GM12872 (cell line): Measurements from ENCODE around the gene CDC34.

Experiments
- TF ChIP-seq, protein P1 (sequence below): IDR thresholded peaks from 3 replicates; pipeline ENCODE4 v1.5.1; 2011; ENCODE audit warnings: low read depth, mild to moderate bottlenecking, low read length, moderate library complexity; ENCODE audit not compliant: insufficient read depth

The CDC34 gene

DNA sequence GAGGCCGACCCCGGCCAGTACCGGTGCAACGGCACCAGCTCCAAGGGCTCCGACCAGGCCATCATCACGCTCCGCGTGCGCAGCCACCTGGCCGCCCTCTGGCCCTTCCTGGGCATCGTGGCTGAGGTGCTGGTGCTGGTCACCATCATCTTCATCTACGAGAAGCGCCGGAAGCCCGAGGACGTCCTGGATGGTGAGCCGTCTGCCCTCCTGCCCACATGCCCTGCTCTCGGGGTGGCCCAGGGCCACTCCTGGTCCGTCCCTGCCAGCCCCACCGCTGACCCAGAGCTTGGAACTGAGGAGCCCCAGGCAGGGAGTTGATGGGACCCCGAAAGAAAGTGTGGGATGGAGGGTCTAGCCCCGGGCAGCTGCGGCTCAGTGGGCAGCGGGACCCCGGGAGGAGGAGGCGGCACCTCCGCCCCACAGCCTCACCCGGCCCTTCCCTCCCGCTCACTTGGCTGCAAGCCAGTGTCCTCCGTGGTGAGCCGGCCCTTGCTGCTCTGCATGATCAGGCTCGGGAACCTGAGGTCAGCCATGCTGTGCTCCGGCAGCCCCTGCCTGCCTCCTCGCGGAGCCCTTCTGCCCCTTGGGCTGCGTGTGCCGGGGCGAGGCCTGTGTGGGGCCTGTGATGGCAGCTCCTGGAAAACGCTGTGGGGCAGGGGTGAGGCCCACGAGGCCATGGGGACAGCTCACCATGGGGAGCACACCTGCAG, 50.0 kb downstream of the CDC34 start:
- TF ChIP-seq, protein P1, sequence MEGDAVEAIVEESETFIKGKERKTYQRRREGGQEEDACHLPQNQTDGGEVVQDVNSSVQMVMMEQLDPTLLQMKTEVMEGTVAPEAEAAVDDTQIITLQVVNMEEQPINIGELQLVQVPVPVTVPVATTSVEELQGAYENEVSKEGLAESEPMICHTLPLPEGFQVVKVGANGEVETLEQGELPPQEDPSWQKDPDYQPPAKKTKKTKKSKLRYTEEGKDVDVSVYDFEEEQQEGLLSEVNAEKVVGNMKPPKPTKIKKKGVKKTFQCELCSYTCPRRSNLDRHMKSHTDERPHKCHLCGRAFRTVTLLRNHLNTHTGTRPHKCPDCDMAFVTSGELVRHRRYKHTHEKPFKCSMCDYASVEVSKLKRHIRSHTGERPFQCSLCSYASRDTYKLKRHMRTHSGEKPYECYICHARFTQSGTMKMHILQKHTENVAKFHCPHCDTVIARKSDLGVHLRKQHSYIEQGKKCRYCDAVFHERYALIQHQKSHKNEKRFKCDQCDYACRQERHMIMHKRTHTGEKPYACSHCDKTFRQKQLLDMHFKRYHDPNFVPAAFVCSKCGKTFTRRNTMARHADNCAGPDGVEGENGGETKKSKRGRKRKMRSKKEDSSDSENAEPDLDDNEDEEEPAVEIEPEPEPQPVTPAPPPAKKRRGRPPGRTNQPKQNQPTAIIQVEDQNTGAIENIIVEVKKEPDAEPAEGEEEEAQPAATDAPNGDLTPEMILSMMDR = no peak

DNA sequence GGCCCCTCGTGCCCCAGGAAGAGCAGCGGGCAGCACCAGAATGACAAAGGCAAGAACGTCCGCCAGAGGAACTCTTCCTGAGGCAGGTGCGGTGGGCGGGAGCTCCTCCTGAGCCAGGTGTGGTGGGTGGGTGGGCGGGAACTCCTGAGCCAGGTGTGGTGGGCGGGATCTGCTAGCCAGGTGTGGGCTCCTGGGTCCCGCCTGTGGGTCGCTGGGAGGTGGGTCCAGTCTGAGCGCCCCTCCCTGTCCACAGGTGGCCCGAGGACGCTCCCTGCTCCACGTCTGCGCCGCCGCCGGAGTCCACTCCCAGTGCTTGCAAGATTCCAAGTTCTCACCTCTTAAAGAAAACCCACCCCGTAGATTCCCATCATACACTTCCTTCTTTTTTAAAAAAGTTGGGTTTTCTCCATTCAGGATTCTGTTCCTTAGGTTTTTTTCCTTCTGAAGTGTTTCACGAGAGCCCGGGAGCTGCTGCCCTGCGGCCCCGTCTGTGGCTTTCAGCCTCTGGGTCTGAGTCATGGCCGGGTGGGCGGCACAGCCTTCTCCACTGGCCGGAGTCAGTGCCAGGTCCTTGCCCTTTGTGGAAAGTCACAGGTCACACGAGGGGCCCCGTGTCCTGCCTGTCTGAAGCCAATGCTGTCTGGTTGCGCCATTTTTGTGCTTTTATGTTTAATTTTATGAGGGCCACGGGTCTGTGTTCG, 51.1 kb downstream of the CDC34 start:
- TF ChIP-seq, protein P1 = no peak

DNA sequence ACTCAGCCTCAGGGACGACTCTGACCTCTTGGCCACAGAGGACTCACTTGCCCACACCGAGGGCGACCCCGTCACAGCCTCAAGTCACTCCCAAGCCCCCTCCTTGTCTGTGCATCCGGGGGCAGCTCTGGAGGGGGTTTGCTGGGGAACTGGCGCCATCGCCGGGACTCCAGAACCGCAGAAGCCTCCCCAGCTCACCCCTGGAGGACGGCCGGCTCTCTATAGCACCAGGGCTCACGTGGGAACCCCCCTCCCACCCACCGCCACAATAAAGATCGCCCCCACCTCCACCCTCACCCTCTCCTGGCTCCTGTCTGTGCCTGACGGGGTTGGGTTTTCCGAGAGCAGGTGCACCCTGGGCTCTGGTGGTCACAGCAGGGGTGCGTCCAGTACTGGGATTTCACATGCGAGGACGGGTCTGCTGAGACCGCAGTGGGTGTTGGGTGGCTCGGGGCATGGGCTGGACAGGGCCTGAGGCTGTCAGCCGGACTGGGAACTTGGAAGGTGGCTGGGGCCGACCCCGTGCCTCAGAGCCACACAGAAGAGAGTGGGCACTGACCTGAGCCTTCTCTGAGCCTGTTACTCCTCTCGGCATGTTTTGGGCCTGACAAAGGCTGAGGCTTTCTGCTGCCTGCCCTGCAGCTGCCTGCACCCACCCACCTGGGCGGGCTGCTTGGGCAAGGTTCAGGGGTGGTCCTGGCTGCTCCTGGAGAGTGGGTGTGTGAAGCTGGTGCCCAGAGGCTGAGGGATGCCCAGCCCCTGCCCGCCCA, 51.8 kb downstream of the CDC34 start:
- TF ChIP-seq, protein P1 = no peak

- TF ChIP-seq, protein P1 = no peak
Observed at GRCh38 chr19:583968-584239, 52.3 kb downstream of the CDC34 start.

- TF ChIP-seq, protein P1 = peak; percentile 98
Observed at GRCh38 chr19:584240-585001, 52.9 kb downstream of the CDC34 start.

- TF ChIP-seq, protein P1 = no peak
Observed at GRCh38 chr19:585551-586110, 54.1 kb downstream of the CDC34 start.
